Liver (tissue), 2 donors: ENCODE measurements around the gene PPP2R5C.

Experiments
- JUND ChIP-seq, 2 donors: IDR thresholded peaks; 2 replicates each; pipeline ENCODE4 v1.6.1; 2016; ENCODE audit warnings: antibody characterized with exemption in 2 of 2
- TAF1 ChIP-seq: conservative IDR thresholded peaks from 2 replicates; pipeline ENCODE4 v1.6.1; 2016; ENCODE audit warnings: antibody characterized with exemption, mild to moderate bottlenecking
- TF ChIP-seq, protein P1 (sequence below): IDR thresholded peaks from 2 replicates; pipeline ENCODE4 v1.6.1; 2016; ENCODE audit warnings: antibody characterized with exemption
- donor health status: healthy.

GRCh38 chr14:101926085-101926484 lies 164.6 kb downstream of the PPP2R5C start:
- no peak for TF ChIP-seq TAF1
- no peak for TF ChIP-seq JUND (IDR thresholded peaks at IDR 0.05)
- TF ChIP-seq, protein P1, sequence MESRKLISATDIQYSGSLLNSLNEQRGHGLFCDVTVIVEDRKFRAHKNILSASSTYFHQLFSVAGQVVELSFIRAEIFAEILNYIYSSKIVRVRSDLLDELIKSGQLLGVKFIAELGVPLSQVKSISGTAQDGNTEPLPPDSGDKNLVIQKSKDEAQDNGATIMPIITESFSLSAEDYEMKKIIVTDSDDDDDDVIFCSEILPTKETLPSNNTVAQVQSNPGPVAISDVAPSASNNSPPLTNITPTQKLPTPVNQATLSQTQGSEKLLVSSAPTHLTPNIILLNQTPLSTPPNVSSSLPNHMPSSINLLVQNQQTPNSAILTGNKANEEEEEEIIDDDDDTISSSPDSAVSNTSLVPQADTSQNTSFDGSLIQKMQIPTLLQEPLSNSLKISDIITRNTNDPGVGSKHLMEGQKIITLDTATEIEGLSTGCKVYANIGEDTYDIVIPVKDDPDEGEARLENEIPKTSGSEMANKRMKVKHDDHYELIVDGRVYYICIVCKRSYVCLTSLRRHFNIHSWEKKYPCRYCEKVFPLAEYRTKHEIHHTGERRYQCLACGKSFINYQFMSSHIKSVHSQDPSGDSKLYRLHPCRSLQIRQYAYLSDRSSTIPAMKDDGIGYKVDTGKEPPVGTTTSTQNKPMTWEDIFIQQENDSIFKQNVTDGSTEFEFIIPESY, result no peak
